LNCAP (cell line): ENCODE measurements around the gene STOM.

Experiments
- TF ChIP-seq, protein P1 (sequence below): fragments of 450-650 bp; IDR thresholded peaks from 2 replicates; pipeline ENCODE4 v1.5.1; 2017; ENCODE audit warnings: mild to moderate bottlenecking

The STOM gene

DNA sequence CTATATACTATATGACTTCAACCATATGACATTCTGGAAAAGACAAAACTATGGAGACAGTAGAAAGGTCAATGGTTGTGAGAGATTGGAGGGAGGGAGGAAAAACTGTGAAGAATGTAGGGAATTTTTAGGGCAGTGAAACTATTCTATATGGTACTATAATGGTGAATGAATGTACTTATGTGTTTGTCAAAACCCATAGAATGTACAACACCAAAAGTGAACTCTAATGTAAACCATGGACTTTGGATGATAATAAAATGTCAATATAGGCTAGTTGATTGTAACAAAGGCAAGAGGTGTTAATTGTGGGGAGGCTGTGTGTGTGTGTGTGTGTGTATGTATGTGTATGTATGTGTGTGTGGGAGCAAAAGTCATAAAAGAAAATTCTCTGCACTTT, 10.8 kb upstream of the STOM start:
- TF ChIP-seq, protein P1, sequence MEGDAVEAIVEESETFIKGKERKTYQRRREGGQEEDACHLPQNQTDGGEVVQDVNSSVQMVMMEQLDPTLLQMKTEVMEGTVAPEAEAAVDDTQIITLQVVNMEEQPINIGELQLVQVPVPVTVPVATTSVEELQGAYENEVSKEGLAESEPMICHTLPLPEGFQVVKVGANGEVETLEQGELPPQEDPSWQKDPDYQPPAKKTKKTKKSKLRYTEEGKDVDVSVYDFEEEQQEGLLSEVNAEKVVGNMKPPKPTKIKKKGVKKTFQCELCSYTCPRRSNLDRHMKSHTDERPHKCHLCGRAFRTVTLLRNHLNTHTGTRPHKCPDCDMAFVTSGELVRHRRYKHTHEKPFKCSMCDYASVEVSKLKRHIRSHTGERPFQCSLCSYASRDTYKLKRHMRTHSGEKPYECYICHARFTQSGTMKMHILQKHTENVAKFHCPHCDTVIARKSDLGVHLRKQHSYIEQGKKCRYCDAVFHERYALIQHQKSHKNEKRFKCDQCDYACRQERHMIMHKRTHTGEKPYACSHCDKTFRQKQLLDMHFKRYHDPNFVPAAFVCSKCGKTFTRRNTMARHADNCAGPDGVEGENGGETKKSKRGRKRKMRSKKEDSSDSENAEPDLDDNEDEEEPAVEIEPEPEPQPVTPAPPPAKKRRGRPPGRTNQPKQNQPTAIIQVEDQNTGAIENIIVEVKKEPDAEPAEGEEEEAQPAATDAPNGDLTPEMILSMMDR = no peak

DNA sequence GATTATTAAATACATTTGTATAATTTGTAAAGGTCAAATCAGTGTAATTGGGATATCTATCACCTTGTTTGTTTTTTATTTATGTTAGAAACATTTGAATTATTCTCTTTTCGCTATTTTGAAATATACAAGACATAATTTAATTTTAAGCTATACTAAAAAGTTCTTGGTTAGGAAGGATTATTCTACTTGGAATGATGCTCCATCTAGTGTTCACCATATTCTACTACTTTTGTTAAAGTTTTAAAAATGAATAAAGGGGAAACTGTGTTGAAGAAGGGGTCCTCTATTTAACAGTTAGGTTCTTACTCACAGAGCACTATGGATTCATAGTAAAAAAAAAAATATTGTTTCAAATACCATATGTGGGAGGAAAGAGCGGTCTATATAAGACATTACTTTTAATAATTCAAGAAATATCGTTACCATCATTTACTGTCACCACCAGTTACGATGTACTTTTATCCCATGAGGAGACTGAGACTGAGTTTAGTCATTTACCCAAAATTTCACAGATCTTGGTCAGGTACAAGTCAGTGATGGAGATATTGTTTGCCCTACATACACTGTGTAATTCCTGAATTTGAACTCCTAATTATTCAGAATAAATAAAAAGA, 6.3 kb upstream of the STOM start:
- TF ChIP-seq, protein P1 = peak; percentile 45

DNA sequence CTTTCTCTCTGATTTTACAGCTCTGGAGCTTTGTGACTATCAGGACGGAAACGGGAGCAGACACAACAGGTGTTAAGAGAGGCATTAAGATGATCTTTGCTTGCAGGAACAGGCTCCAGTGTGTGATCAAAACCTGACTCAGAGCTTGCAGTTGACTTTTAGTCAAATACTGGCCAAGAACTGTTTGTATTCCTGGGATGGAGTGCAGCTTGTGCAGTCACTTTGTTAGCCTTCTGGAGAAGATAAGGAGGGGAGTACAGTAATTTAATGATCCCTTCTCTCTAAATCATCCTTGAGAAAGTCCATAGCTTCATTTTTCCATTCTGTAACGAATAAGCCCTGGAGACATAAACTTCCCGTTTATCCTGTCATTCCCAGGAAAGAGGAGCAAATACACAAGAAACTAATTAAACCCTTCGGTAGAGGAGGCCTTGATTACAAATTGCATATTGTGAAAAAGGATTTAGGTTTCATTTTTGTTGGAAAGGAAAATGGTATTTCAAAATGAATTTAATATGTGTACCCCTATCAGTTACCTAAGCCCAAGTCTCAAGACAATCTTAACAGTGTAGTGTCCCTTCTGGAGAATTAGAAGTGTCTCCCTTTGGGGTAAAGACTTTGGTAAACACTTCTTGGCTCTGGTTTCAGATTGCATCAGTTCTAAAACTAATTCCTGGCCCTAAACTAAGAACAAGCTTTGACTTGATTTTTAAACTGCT, 3.1 kb upstream of the STOM start:
- TF ChIP-seq, protein P1 = no peak

DNA sequence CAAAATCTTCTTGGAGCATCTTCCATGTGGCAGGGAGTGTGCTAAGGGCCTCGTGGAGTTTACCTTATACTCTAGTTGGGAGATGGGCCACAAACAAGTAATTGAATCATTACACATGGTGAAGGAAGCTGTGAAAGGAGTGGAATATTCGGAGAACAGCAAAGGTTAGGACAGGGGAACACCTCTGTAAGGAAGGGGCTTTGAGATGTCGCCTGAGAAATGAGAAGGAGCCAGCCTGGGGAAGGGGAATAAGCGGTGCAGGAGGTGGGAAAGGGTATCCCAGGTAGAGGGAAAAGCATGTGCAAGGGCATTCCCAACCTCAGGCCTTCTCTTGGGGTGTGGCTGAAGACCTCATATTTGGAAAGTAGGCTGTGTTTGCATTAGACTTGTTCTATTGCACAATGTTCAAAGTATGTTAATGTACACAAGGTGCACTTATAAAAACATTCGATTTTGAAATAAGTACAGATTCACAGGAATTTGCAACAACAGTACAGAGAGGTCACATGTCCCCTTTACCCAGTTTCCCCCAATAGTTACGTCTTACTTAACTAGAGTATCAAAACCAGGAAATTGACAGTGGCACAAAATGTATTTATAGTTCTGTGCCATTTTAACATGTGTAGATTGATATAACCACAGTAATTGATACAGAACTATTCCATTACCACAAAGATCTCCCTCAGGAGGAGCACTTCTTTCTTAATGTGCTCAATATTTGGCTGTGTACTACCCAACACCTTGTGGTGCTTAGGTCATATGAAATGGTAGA, 2.4 kb upstream of the STOM start:
- TF ChIP-seq, protein P1 = no peak

DNA sequence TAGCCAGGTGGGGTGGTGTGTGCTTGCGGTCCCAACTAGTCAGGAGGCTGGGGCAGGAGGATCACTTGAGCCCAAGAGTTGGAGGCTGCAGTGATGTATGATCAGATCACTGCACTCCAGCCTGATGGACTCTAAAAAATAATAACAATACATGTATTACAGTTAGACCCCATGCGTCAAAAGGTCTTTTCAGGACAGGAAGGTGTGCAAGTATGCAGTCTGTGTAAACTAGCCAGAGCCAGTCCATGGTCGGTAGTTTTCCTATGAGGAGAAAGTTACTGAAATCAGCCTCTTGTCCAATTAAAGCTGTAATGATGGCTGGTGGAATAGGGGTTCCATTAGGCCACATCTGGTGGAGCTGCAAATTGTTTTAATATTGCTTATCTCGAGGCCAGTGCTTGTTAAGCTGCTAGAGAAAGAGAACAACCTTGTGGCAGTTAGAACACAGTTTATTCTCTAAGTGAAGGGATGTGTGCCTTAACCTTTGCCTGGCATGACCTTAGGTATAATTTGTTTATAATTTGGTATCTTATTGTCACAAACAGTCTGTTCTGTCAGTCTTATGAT, 1.5 kb upstream of the STOM start:
- TF ChIP-seq, protein P1 = no peak

DNA sequence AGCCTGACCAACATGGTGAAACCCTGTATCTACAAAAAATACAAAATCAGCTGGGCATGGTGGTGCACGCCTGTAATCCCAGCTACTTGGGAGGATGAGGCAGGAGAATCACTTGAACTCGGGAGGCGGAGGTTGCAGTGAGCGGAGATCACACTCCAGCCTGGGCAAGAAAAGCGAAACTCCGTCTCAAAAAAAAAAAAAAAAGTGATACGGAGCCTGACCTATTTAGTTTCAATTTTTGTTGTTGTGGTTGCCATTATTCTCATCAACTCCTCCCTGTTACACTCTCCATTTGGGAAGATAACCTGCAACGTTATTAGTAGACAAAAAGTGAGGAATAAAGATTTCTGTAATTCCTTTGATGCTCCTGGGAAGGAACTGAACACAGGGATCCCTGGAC, 1.3 kb downstream of the STOM start:
- TF ChIP-seq, protein P1 = no peak

DNA sequence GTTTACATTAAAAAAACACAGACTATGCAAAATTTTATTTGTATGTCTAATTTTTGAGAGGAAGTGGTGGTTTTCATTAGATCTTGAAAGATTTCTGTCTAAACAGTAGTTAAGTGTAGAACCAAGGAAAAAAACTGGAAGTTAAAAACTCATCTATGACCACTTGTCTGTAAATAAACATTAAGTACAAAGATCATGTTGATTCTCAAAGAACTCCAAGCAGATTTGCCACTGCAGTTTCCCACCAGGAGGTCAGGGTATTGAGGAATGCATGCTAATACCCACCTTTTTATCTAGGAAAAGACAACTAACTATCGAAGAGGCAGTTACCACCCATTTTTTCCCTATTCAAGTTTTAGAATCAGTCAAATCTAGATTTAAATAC, 1.9 kb downstream of the STOM start:
- TF ChIP-seq, protein P1 = no peak
